K562 (cell line): ENCODE measurements around the gene LY6G5B. TPM values are rescaled to one million over a fixed set of nuclear protein-coding genes. Genes with fewer than 3 reads are reported as not detected.
A peak's percentile ranks its signal among the peaks of the same experiment; 100 is the strongest.

ENCODE experiments used
- ARID3B ChIP-seq: fragments of 250-450 bp; sonication (Bioruptor Pico); IDR thresholded peaks from 2 replicates; pipeline ENCODE4 v1.4.0; 2020; ENCODE audit warnings: borderline replicate concordance
- ERF ChIP-seq: fragments of 450-650 bp; formaldehyde crosslinking; IDR thresholded peaks from 2 replicates; pipeline ENCODE4 v1.4.0; 2020; ENCODE audit warnings: mild to moderate bottlenecking, mixed read lengths
- ETS1 ChIP-seq: conservative IDR thresholded peaks from 2 replicates; pipeline ENCODE4 v1.6.1; 2011; ENCODE audit warnings: low read depth, mild to moderate bottlenecking, low read length; ENCODE audit not compliant: control insufficient read depth
- NKRF ChIP-seq: fragments of 450-650 bp; IDR thresholded peaks from 2 replicates; pipeline ENCODE4 v1.6.1; 2016; ENCODE audit warnings: borderline replicate concordance
- SIN3A ChIP-seq, 2 experiments: fragments of 150-350 bp in 1 of 2; IDR thresholded peaks; 2 replicates each; pipeline ENCODE4 v1.6.1; 2011 to 2016; ENCODE audit warnings: borderline replicate concordance in 2 of 2, low read depth in 2 of 2, low read length in 2 of 2, mild to moderate bottlenecking in 2 of 2, moderate library complexity in 2 of 2; ENCODE audit not compliant: control insufficient read depth in 1 of 2
- SNAPC5 ChIP-seq: fragments of 250-450 bp; sonication (Bioruptor Pico); IDR thresholded peaks from 2 replicates; pipeline ENCODE4 v1.8.0; 2021; ENCODE audit warnings: moderate library complexity, mild to moderate bottlenecking, inconsistent platforms
- SREBF2 ChIP-seq: sonication (generic); formaldehyde crosslinking; IDR thresholded peaks from 2 replicates; pipeline ENCODE4 v1.4.0; 2020; ENCODE audit warnings: mild to moderate bottlenecking, missing genetic modification reagents
- STAT5A ChIP-seq: IDR thresholded peaks from 2 replicates; pipeline ENCODE4 v1.6.1; 2012; ENCODE audit warnings: low read length, inconsistent platforms, borderline replicate concordance
- TGIF2 ChIP-seq: sonication (generic); formaldehyde crosslinking; IDR thresholded peaks from 2 replicates; pipeline ENCODE4 v1.8.1; 2022; ENCODE audit warnings: mild to moderate bottlenecking, missing genetic modification reagents, moderate library complexity
- TOE1 ChIP-seq, 2 experiments: fragments of 450-650 bp in 1 of 2; sonication (generic) in 1 of 2; formaldehyde crosslinking in 1 of 2; IDR thresholded peaks; 2 replicates each; pipeline versions ENCODE4 v1.7.1 to v1.8.0; 2016 to 2022; ENCODE audit warnings: borderline replicate concordance in 2 of 2, mild to moderate bottlenecking in 2 of 2, antibody characterized with exemption in 1 of 2, inconsistent platforms in 1 of 2, low read depth in 1 of 2, missing genetic modification reagents in 1 of 2, moderate library complexity in 1 of 2
- UBTF ChIP-seq, 2 experiments: IDR thresholded peaks; 2 replicates each; pipeline ENCODE4 v1.6.1; 2012; ENCODE audit warnings: improper control_type of control experiment in 2 of 2, low read depth in 2 of 2, low read length in 2 of 2, borderline replicate concordance in 1 of 2
- ZBED1 ChIP-seq: IDR thresholded peaks from 2 replicates; pipeline ENCODE4 v1.6.1; 2014
- ZBTB33 ChIP-seq: sonication (generic); formaldehyde crosslinking; IDR thresholded peaks from 2 replicates; pipeline ENCODE4 v1.8.1; 2023; ENCODE audit warnings: mild to moderate bottlenecking, missing genetic modification reagents
- ZC3H8 ChIP-seq: fragments of 450-650 bp; IDR thresholded peaks from 2 replicates; pipeline ENCODE4 v1.6.1; 2017
- ZNF717 ChIP-seq: fragments of 250-450 bp; sonication (Bioruptor Pico); IDR thresholded peaks from 2 replicates; pipeline ENCODE4 v1.5.0; 2021
- polyA plus RNA-seq, 8 experiments: library from polyadenylated mRNA; depleted of rRNA in 4 of 8; stranded (reverse) in 5 of 8; unstranded in 3 of 8; fragments of >200 nt; fragmentation: Nextera tagmentation in 2 of 8; fragmentation: Illumina TruSeq in 1 of 8; extraction: Ambion mirVana in 2 of 8; extraction: Trizol in 1 of 8; gene quantifications; 2 replicates each; pipeline versions ENCODE4 v1.2.1 to v1.2.3, GENCODE V29; 2011 to 2014; ENCODE audit warnings: inconsistent platforms in 1 of 8, missing spikeins in 1 of 8
- total RNA-seq, 7 experiments: library from RNA; depleted of rRNA in 6 of 7; stranded (reverse); fragments of >200 nt in 6 of 7; fragmentation: Illumina TruSeq in 2 of 7; extraction: Trizol in 2 of 7; gene quantifications; 2 replicates each; pipeline versions ENCODE4 v1.2.1 to v1.2.3, GENCODE V29; 2011 to 2021; ENCODE audit warnings: low replicate concordance in 1 of 7

Gene LY6G5B
- total and polyA plus RNA-seq, 9 of the 15 experiments (the other 6 are each of a cell fraction or from before 2014, with no cell fraction given) = 6.0 to 27.0 (median 7.5) TPM

- TF ChIP-seq SREBF2 = 0 out of 2 replicates have a peak, but pooled peaks have one; percentile 29
- TF ChIP-seq ZC3H8 = 0 out of 2 replicates have a peak, but pooled peaks have one; percentile 64
- TF ChIP-seq NKRF = peak; percentile 83
- TF ChIP-seq ZBED1 = peak; percentile 28; the same call in 1 of the 2 replicates
- TF ChIP-seq ETS1 = peak; percentile 75; the same call in 1 of the 2 replicates
- 0 out of 2 replicates have a peak, but pooled peaks have one; percentile 44 for TF ChIP-seq ARID3B (CRISPR knock-in tag)
- no peak for TF ChIP-seq TOE1 (IDR thresholded peaks at IDR 0.05; ENCODE audit: borderline replicate concordance)
- TF ChIP-seq TOE1 (CRISPR knock-in tag; IDR thresholded peaks at IDR 0.05; ENCODE audit: borderline replicate concordance, low read depth) = peak; percentile 17; the same call in 1 of the 2 replicates
- 0 out of 2 replicates have a peak, but pooled peaks have one; percentile 38 for TF ChIP-seq TGIF2 (CRISPR knock-in tag)
- TF ChIP-seq ZNF717 (CRISPR knock-in tag) = peak; percentile 53; the same call in 1 of the 2 replicates
- peak; percentile 40 to 98; a peak in 3 of 4 replicates for TF ChIP-seq SIN3A (IDR thresholded peaks at IDR 0.05; ENCODE audit: borderline replicate concordance in 2 of 2, control insufficient read depth in 1 of 2, low read depth in 2 of 2, low read length in 2 of 2)
- TF ChIP-seq STAT5A = peak; percentile 41; the same call in 1 of the 2 replicates
- 0 out of 2 replicates have a peak, but pooled peaks have one; percentile 5 for TF ChIP-seq ZBTB33 (CRISPR knock-in tag)
- no peak for TF ChIP-seq SNAPC5
- no peak for TF ChIP-seq ERF (CRISPR knock-in tag)
- TF ChIP-seq UBTF (IDR thresholded peaks at IDR 0.05; ENCODE audit: borderline replicate concordance in 1 of 2, low read depth in 2 of 2, low read length in 2 of 2) = peak; percentile 33 to 72; a peak in 1 of 4 replicates
Measured at GRCh38 chr6:31659649-31660380, 10.0 kb upstream of the LY6G5B start (continued).
